Measurements from ENCODE around the gene HOXB13.

The HOXB13 gene

GRCh38 chr17:48715496-48716399, 12.8 kb downstream of the HOXB13 start:
- Histone ChIP-seq H3K4me1 (no peaks in the 10 kb centered on the region), H3K27ac (no peak overlapping the region), H3K4me3 (ENCODE audit: low read depth, low read length) (no peak overlapping the region), H3K36me3 (ENCODE audit: control insufficient read depth, insufficient read depth, low read length) (no peaks in the 10 kb centered on the region), H3K9ac (no peak overlapping the region), H3K27me3 (ENCODE audit: control insufficient read depth, insufficient read depth, low read length) (peaks cover 12% of the 10 kb centered on the region), H3K4me2 (ENCODE audit: low read length) (no peak overlapping the region), H3K79me2 (no peaks in the 10 kb centered on the region), H2AFZ (no peak overlapping the region), H3K9me3 (ENCODE audit: control insufficient read depth, low read length) (no peaks in the 10 kb centered on the region)
- TF ChIP-seq CTCF (IDR thresholded peaks at IDR 0.05), result no peak

GRCh38 chr17:48711128-48711527, 17.4 kb downstream of the HOXB13 start:
- H3K79me2 ChIP-seq, result no peaks in the 10 kb centered on the region
- TF ChIP-seq CTCF (IDR thresholded peaks at IDR 0.05), result no peak
- no peak overlapping the region for H3K9ac ChIP-seq
- no peak overlapping the region for H3K4me3 ChIP-seq (ENCODE audit: low read depth, low read length)
- H3K4me2 ChIP-seq (ENCODE audit: low read length), result no peak overlapping the region
- H3K27me3 ChIP-seq (ENCODE audit: control insufficient read depth, insufficient read depth, low read length), result peaks cover 2% of the 10 kb centered on the region
- no peaks in the 10 kb centered on the region for H3K36me3 ChIP-seq (ENCODE audit: control insufficient read depth, insufficient read depth, low read length)
- no peak overlapping the region for H2AFZ ChIP-seq
- H3K27ac ChIP-seq, result no peak overlapping the region
- H3K4me1 ChIP-seq, result no peaks in the 10 kb centered on the region
- H3K9me3 ChIP-seq (ENCODE audit: control insufficient read depth, low read length), result no peaks in the 10 kb centered on the region

- TF ChIP-seq CTCF (IDR thresholded peaks at IDR 0.05), result no peak
- H3K4me3 ChIP-seq (ENCODE audit: low read depth, low read length), result no peak overlapping the region
- H2AFZ ChIP-seq, result no peak overlapping the region
- H3K27ac ChIP-seq, result no peak overlapping the region
- H3K9ac ChIP-seq, result no peak overlapping the region
- no peaks in the 10 kb centered on the region for H3K9me3 ChIP-seq (ENCODE audit: control insufficient read depth, low read length)
- H3K79me2 ChIP-seq, result no peaks in the 10 kb centered on the region
- H3K36me3 ChIP-seq (ENCODE audit: control insufficient read depth, insufficient read depth, low read length), result no peaks in the 10 kb centered on the region
- H3K4me1 ChIP-seq, result no peaks in the 10 kb centered on the region
- no peaks in the 10 kb centered on the region for H3K27me3 ChIP-seq (ENCODE audit: control insufficient read depth, insufficient read depth, low read length)
- H3K4me2 ChIP-seq (ENCODE audit: low read length), result no peak overlapping the region
Observed at GRCh38 chr17:48704361-48705248, 23.9 kb downstream of the HOXB13 start.

- H3K79me2 ChIP-seq, result no peaks in the 10 kb centered on the region
- no peak overlapping the region for H3K9ac ChIP-seq
- H3K4me1 ChIP-seq, result no peaks in the 10 kb centered on the region
- H3K27me3 ChIP-seq (ENCODE audit: control insufficient read depth, insufficient read depth, low read length), result no peaks in the 10 kb centered on the region
- H3K27ac ChIP-seq, result no peak overlapping the region
- no peak overlapping the region for H3K4me3 ChIP-seq (ENCODE audit: low read depth, low read length)
- H3K36me3 ChIP-seq (ENCODE audit: control insufficient read depth, insufficient read depth, low read length), result no peaks in the 10 kb centered on the region
- H3K9me3 ChIP-seq (ENCODE audit: control insufficient read depth, low read length), result no peaks in the 10 kb centered on the region
- H3K4me2 ChIP-seq (ENCODE audit: low read length), result no peak overlapping the region
- H2AFZ ChIP-seq, result no peak overlapping the region
- no peak for TF ChIP-seq CTCF (IDR thresholded peaks at IDR 0.05)
Observed at GRCh38 chr17:48701864-48702532, 26.6 kb downstream of the HOXB13 start.

All from parathyroid adenoma (tissue), 2 donors.